ENCODE results near the gene ACTN1.

The ACTN1 gene

DNA sequence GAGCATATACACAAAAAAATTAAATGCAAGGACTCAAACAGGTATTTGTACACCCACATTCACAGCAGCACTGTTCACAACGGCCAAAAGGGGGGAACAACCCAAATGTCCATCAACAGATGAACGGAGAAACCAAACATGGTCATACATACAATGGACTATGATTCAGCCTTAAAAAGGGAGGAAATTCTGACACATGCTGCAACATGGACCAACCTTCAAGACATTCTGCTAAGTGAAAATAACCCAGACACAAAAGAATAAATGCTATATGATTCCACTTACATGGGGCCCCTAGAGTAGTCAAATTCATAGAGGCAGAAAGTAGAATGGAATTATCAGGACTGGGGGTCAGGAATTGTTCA lies 29.5 kb downstream of the ACTN1 start:
- H3K9me3 ChIP-seq: no peaks in the 10 kb centered on the region
- H3K4me3 ChIP-seq (ENCODE audit: low read depth, low read length): no peak overlapping the region
- no peak for DNase-seq
- peaks cover 65% of the 10 kb centered on the region for H3K4me1 ChIP-seq
- no peaks in the 10 kb centered on the region; the same call in 1 of the 2 replicates for H3K36me3 ChIP-seq
- TF ChIP-seq, protein P1, sequence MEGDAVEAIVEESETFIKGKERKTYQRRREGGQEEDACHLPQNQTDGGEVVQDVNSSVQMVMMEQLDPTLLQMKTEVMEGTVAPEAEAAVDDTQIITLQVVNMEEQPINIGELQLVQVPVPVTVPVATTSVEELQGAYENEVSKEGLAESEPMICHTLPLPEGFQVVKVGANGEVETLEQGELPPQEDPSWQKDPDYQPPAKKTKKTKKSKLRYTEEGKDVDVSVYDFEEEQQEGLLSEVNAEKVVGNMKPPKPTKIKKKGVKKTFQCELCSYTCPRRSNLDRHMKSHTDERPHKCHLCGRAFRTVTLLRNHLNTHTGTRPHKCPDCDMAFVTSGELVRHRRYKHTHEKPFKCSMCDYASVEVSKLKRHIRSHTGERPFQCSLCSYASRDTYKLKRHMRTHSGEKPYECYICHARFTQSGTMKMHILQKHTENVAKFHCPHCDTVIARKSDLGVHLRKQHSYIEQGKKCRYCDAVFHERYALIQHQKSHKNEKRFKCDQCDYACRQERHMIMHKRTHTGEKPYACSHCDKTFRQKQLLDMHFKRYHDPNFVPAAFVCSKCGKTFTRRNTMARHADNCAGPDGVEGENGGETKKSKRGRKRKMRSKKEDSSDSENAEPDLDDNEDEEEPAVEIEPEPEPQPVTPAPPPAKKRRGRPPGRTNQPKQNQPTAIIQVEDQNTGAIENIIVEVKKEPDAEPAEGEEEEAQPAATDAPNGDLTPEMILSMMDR (IDR thresholded peaks at IDR 0.05; ENCODE audit: low read depth, low read length): no peak
- H3K27me3 ChIP-seq: no peaks in the 10 kb centered on the region

DNA sequence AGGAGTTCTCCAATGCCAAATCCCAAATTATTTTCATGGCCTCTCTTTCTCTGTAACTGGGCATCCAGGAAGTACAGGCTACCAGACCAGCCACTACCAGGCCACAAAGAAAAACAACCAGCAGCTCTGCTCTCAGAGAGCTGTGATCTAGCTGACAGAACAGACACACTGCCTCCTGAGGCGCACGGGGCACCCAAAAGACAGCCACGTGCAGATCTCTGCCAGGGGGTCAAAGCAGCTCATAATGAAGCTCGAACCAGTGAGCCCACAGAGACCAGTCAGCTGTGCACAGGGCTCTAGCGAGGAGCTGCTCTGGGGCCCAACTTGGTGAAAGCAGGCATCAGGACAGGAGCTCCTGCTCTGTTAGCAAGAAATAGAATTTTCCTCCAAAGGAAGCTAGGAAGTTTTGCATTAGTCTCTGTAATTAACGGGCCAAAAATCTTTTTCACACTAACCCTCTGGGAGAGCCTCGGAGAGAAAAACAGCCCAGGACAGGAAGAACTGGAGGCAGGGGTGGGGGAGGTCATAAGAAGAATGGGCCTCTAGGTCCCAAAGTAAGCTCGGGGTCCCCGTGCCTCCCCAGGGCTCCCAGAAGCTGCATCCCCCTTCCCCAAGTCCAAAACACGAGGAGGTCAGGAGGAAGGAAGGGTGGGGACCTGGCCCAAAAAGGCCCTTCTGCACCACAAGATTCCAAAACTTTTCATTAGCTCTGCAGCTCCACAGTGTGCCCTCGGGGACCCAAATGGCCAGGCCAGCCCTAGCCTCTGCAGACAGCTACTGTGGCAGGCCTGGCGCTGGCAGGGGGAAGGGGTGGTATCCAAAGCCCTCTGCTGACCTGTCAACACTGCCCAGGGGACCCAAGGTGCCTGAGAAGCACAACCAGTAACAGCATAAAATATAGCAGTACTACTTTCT lies 30.2 kb downstream of the ACTN1 start:
- Histone ChIP-seq H3K4me3 (ENCODE audit: low read depth, low read length) (no peak overlapping the region), H3K4me1 (peaks cover 71% of the 10 kb centered on the region), H3K27me3 (no peaks in the 10 kb centered on the region), H3K9me3 (no peaks in the 10 kb centered on the region), H3K36me3 (no peaks in the 10 kb centered on the region; the same call in 1 of the 2 replicates)
- peak; percentile 32 for DNase-seq
- TF ChIP-seq, protein P1 (IDR thresholded peaks at IDR 0.05; ENCODE audit: low read depth, low read length): no peak

DNA sequence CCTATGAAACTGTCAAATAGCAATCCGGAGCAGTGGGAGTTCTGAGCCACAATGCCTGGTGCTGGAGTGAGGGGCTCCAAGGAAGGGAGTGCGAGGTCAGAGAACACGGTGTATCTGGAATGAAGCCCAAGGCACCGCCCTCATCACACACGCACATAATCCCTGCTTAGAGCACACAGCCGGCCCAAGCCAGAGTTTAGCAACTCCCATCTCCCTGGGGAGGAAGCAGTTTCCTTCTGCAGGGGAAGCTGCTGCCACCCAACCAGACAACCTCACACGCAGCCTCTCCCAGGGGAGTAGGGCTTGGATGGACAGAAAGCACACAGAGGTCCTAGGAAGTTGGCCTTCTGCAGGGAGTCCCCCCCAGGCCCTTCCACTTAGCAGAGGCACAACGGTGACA lies 31.3 kb downstream of the ACTN1 start:
- DNase-seq: peak; percentile 94
- H3K36me3 ChIP-seq: no peaks in the 10 kb centered on the region; the same call in 1 of the 2 replicates
- TF ChIP-seq, protein P1 (IDR thresholded peaks at IDR 0.05; ENCODE audit: low read depth, low read length): no peak
- peak overlapping the region; percentile 34 for H3K4me3 ChIP-seq (ENCODE audit: low read depth, low read length)
- no peaks in the 10 kb centered on the region for H3K27me3 ChIP-seq
- H3K4me1 ChIP-seq: peaks cover 77% of the 10 kb centered on the region
- no peaks in the 10 kb centered on the region for H3K9me3 ChIP-seq

DNA sequence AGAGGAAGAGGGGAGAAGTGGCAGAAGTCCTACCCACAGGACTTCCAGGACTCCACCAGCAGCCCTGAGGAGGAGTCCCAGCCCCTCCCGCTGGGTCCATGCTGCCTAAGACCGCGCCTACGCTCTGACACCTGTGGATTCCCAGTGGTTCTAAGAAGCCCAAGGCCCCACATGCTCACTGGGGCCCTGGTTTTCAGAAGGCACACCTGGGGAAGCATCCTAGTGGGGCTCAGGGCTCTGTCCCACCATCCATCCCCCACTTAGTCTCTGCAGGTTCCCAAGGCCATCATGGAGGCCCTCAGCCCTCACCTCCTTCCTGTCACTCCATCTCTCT lies 32.6 kb downstream of the ACTN1 start:
- TF ChIP-seq, protein P1 (IDR thresholded peaks at IDR 0.05; ENCODE audit: low read depth, low read length): no peak
- peaks cover 71% of the 10 kb centered on the region for H3K4me1 ChIP-seq

DNA sequence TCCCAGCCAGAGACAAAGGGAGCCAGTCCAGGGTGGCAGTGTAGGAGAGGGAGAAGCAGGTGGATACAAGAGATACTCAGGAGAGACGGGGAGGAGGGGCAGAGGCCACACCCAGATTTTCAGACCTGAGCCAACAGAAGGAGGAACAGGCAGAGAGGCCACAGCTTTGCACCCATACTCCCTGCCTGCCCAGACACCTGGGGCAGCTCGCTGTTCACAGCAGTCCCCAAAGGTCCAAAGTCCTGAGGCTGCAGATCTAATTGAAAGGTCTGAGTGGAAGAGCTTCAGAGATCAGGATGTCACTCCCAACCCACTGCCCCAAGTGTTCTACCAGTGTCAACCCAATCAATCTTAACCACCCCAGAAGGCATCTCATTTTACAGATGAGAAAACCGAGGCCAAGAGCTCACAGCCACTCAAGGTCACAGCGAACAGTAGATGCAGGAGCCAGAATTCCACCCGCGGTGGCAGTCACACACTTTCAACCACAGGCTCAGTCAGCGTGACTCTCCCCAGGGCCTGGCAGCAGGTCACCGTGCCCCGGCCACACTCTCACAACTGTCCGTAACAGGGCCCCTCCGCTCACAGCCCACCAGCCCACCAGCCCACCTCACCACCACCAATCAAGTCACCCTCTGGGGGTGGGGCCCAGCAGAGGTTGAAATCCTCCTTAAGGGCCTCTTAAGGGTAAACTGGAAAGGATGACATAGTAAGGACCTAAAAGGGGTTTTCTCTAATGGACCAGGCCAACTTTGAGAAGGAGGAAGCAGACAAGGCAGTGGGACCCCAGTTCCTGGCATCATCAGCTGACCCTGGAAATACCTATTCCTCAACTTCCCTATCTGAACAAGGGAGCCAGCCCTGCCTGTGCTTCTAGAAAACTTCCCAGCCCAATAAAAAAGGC lies 33.3 kb downstream of the ACTN1 start:
- TF ChIP-seq, protein P1 (IDR thresholded peaks at IDR 0.05; ENCODE audit: low read depth, low read length): no peak
- no peak for DNase-seq

More for the DNA sequence above, 32.6 kb downstream of the ACTN1 start:
- DNase-seq: no peak
- Histone ChIP-seq H3K27me3 (no peaks in the 10 kb centered on the region), H3K36me3 (no peaks in the 10 kb centered on the region; the same call in 1 of the 2 replicates), H3K9me3 (no peaks in the 10 kb centered on the region), H3K4me3 (ENCODE audit: low read depth, low read length) (no peak overlapping the region)

More for the DNA sequence above, 33.3 kb downstream of the ACTN1 start:
- Histone ChIP-seq H3K4me3 (ENCODE audit: low read depth, low read length) (no peak overlapping the region), H3K27me3 (no peaks in the 10 kb centered on the region), H3K36me3 (no peaks in the 10 kb centered on the region; the same call in 1 of the 2 replicates), H3K9me3 (no peaks in the 10 kb centered on the region), H3K4me1 (peaks cover 65% of the 10 kb centered on the region)

Data from BE2C (cell line).